Smooth muscle cell (in vitro differentiated cells): ENCODE results near the gene BMERB1. TPM values are rescaled to one million over a fixed set of nuclear protein-coding genes. Genes with fewer than 3 reads are reported as not detected.

Experiments used
- DNase-seq: peaks from one replicate; lab custom pipeline; 2025; ENCODE audit not compliant: unreplicated experiment; lab: John Stamatoyannopoulos, UW
- H2AFZ ChIP-seq: fragments of 200-600 bp; sonication (generic); 2 replicates; pipeline ENCODE4 v1.6.0; 2016; ENCODE audit warnings: antibody characterized with exemption, low read depth, mild to moderate bottlenecking
- H3F3A ChIP-seq: fragments of 200-600 bp; sonication (generic); 2 replicates; pipeline ENCODE4 v1.6.0; 2017; ENCODE audit warnings: antibody characterized with exemption, low read depth
- H3K27ac ChIP-seq: fragments of 200-600 bp; sonication (generic); 2 replicates; pipeline ENCODE4 v1.5.1; 2016; ENCODE audit warnings: low read depth, mild to moderate bottlenecking
- H3K27me3 ChIP-seq: fragments of 200-600 bp; sonication (generic); 2 replicates; pipeline ENCODE4 v1.6.1; 2016; ENCODE audit warnings: low read depth, mild to moderate bottlenecking
- H3K36me3 ChIP-seq: fragments of 200-600 bp; sonication (generic); 2 replicates; pipeline ENCODE4 v1.5.1; 2016; ENCODE audit warnings: low read depth
- H3K4me1 ChIP-seq: fragments of 200-600 bp; sonication (generic); 2 replicates; pipeline ENCODE4 v1.5.1; 2016; ENCODE audit warnings: low read depth
- H3K4me2 ChIP-seq: fragments of 200-600 bp; sonication (generic); 2 replicates; pipeline ENCODE4 v1.6.0; 2016; ENCODE audit warnings: mild to moderate bottlenecking
- H3K4me3 ChIP-seq: fragments of 200-600 bp; sonication (generic); 2 replicates; pipeline ENCODE4 v1.5.1; 2016; ENCODE audit warnings: mild to moderate bottlenecking
- H3K79me2 ChIP-seq: fragments of 200-600 bp; sonication (generic); 2 replicates; pipeline ENCODE4 v1.6.0; 2016; ENCODE audit warnings: low read depth, mild to moderate bottlenecking
- H3K9ac ChIP-seq: fragments of 200-600 bp; sonication (generic); 2 replicates; pipeline ENCODE4 v1.6.0; 2016; ENCODE audit warnings: low read depth
- H3K9me3 ChIP-seq: fragments of 200-600 bp; sonication (generic); replicated peaks from 2 replicates; pipeline ENCODE4 v1.5.1; 2016; ENCODE audit warnings: low read depth
- H4K20me1 ChIP-seq: fragments of 200-600 bp; sonication (generic); 2 replicates; pipeline ENCODE4 v1.6.0; 2016; ENCODE audit warnings: low read depth
- CTCF ChIP-seq: fragments of 200-600 bp; sonication (generic); IDR thresholded peaks from 2 replicates; pipeline ENCODE4 v1.5.1; 2017; ENCODE audit warnings: borderline replicate concordance, mild to moderate bottlenecking, antibody characterized with exemption; ENCODE audit not compliant: insufficient read depth, poor library complexity, severe bottlenecking
- whole genome bisulfite sequencing: methylation state at CpG from one replicate; pipeline ENCODE4 v1.1.7; 2016; ENCODE audit warnings: low lambda C conversion rate; 5-methylcytosine and 5-hydroxymethylcytosine counted together
- polyA plus RNA-seq: library from polyadenylated mRNA; unstranded; fragments of >200 nt; fragmentation: Nextera tagmentation; extraction: Ambion mirVana; gene quantifications from 2 replicates; pipeline ENCODE4 v1.2.1, GENCODE V29; 2016
- total RNA-seq: library from RNA; depleted of rRNA; stranded (reverse); fragments of >200 nt; gene quantifications from 2 replicates; pipeline ENCODE4 v1.2.3, GENCODE V29; 2014

BMERB1 gene
- total and polyA plus RNA-seq, 2 experiments from 2014 or later = 16.5 to 20.0 TPM

DNA sequence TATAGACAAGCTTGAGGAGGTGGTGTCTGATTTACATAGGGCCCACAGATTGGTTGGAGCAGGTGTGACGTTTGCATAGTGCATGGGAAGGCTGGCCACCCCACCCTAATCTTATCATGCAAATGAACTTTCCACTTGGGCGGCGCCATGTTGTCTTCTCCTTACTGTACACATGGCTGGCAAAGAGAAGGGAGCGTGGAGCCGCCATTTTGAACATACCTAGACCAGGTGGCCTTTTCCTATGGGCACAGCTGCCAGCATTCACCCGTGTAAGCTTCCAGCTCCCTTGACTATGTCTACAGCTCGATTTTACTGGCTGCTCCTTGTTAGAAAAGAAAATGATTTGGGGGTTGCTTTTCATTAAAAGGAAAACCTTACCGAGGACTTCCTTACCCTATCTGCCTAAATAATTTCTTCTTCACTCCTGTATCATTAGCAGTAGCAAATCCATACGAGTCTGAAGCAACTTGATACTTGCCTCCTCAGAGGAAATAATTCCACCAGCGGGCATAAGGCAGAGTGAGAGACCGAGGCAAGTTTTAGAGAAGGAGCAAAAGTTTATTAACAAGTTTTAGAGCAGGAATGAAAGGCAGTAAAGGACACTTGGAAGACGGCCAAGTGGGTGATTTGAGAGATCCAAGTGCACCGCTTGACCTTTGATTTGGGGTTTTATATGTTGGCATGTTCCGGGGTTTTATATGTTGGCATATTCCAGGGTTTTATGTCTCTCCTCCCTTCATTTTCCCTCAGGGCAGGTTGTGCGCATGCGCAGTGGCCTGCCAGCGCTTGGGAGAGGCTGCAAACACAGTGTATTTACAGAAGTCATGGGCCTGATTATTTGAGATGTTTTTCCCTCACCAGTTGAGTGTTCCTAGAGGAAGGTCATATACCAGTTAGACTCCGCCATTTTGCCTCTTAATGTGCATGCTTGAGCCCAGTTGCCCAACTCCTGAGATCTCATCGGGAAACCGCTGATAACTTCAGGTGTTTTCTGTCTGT is 142.9 kb downstream of the BMERB1 start:
- no peak overlapping the region for H3K4me2 ChIP-seq
- no peaks in the 10 kb centered on the region for H3K36me3 ChIP-seq
- H3F3A ChIP-seq = no peaks in the 10 kb centered on the region
- no peak overlapping the region for H3K9ac ChIP-seq
- no peak for DNase-seq
- no peak overlapping the region for H2AFZ ChIP-seq
- no peaks in the 10 kb centered on the region for H3K4me1 ChIP-seq
- H3K4me3 ChIP-seq = no peak overlapping the region
- no peaks in the 10 kb centered on the region for H3K27me3 ChIP-seq
- 97% methylated on average over 20 of the region's 20 CpGs for WGBS
- no peaks in the 10 kb centered on the region for H4K20me1 ChIP-seq
- H3K79me2 ChIP-seq = no peaks in the 10 kb centered on the region
- TF ChIP-seq CTCF = no peak
- H3K27ac ChIP-seq = no peak overlapping the region
- H3K9me3 ChIP-seq = no peaks in the 10 kb centered on the region

GRCh38 chr16:15578824-15579223 is 144.4 kb downstream of the BMERB1 start:
- no peak overlapping the region for H2AFZ ChIP-seq
- no peaks in the 10 kb centered on the region for H3K27me3 ChIP-seq
- no peak overlapping the region for H3K9ac ChIP-seq
- no peak overlapping the region for H3K27ac ChIP-seq
- 95% methylated on average over 4 of the region's 4 CpGs for WGBS
- no peak for TF ChIP-seq CTCF
- DNase-seq = no peak
- no peaks in the 10 kb centered on the region for H3F3A ChIP-seq
- H4K20me1 ChIP-seq = no peaks in the 10 kb centered on the region
- no peaks in the 10 kb centered on the region for H3K4me1 ChIP-seq
- no peaks in the 10 kb centered on the region for H3K9me3 ChIP-seq
- H3K79me2 ChIP-seq = no peaks in the 10 kb centered on the region
- no peak overlapping the region for H3K4me3 ChIP-seq
- no peak overlapping the region for H3K4me2 ChIP-seq
- no peaks in the 10 kb centered on the region for H3K36me3 ChIP-seq

- H3K4me1 ChIP-seq = no peaks in the 10 kb centered on the region
- H4K20me1 ChIP-seq = no peaks in the 10 kb centered on the region
- no peaks in the 10 kb centered on the region for H3K27me3 ChIP-seq
- peaks cover 11% of the 10 kb centered on the region for H3K36me3 ChIP-seq
- H3K4me2 ChIP-seq = no peak overlapping the region
- H3F3A ChIP-seq = no peaks in the 10 kb centered on the region
- DNase-seq = no peak
- 96% methylated on average over 10 of the region's 10 CpGs for WGBS
- H3K27ac ChIP-seq = no peak overlapping the region
- H2AFZ ChIP-seq = no peak overlapping the region
- no peak overlapping the region for H3K9ac ChIP-seq
- H3K4me3 ChIP-seq = no peak overlapping the region
- H3K79me2 ChIP-seq = no peaks in the 10 kb centered on the region
- peaks cover 13% of the 10 kb centered on the region for H3K9me3 ChIP-seq
- no peak for TF ChIP-seq CTCF
These were observed 146.9 kb downstream of the BMERB1 start for GRCh38 chr16:15581127-15581815.
